ENCODE data around the gene HECTD4. TPM values are rescaled to one million over a fixed set of nuclear protein-coding genes. Genes with fewer than 3 reads are reported as not detected.

The HECTD4 gene
- polyA plus RNA-seq (2011; rRNA removed) (5.5 and 7.3 TPM in 2 replicates), polyA minus RNA-seq (2011; rRNA and poly(A)+ RNA removed) (20.2 and 24.9 TPM in 2 replicates)

- CTCF ChIA-PET = no interaction called here
- H3K27me3 ChIP-seq (ENCODE audit: control insufficient read depth, insufficient read depth, low read length) = no peaks in the 10 kb centered on the region
- peak within 1 kb of the TSS; percentile 50 for H3K4me3 ChIP-seq (ENCODE audit: low read depth, low read length)
- POLR2A ChIA-PET = no interaction called here
- DNase-seq (ENCODE audit: low read depth) = no peak
- no peaks in the 10 kb centered on the region for H3K36me3 ChIP-seq (ENCODE audit: control insufficient read depth, insufficient read depth, low read length)
- no peak for TF ChIP-seq CTCF (IDR thresholded peaks at IDR 0.05; ENCODE audit: insufficient read depth, low read depth, low read length)
Measured at GRCh38 chr12:112381883-112382796, at the start of gene HECTD4. Gene HECTD4, minus strand, starts transcription at chr12:112382431. Its CDS starts 303 bp downstream, at chr12:112382128.

GRCh38 chr12:112431965-112432364 lies 49.7 kb upstream of the HECTD4 start:
- ChIA-PET POLR2A (no interaction called here), CTCF (no interaction called here)
- Histone ChIP-seq H3K4me3 (ENCODE audit: low read depth, low read length) (no peak overlapping the region), H3K27me3 (ENCODE audit: control insufficient read depth, insufficient read depth, low read length) (no peaks in the 10 kb centered on the region), H3K36me3 (ENCODE audit: control insufficient read depth, insufficient read depth, low read length) (no peaks in the 10 kb centered on the region)
- no peak for TF ChIP-seq CTCF (IDR thresholded peaks at IDR 0.05; ENCODE audit: insufficient read depth, low read depth, low read length)
- no peak for DNase-seq (ENCODE audit: low read depth)

- CTCF ChIA-PET = no interaction called here
- no peak for TF ChIP-seq CTCF (IDR thresholded peaks at IDR 0.05; ENCODE audit: insufficient read depth, low read depth, low read length)
- POLR2A ChIA-PET = no interaction called here
- Histone ChIP-seq H3K36me3 (ENCODE audit: control insufficient read depth, insufficient read depth, low read length) (no peaks in the 10 kb centered on the region), H3K27me3 (ENCODE audit: control insufficient read depth, insufficient read depth, low read length) (no peaks in the 10 kb centered on the region), H3K4me3 (ENCODE audit: low read depth, low read length) (no peak overlapping the region)
- no peak for DNase-seq (ENCODE audit: low read depth)
Measured at GRCh38 chr12:112430929-112431328, 48.7 kb upstream of the HECTD4 start.

- H3K27me3 ChIP-seq (ENCODE audit: control insufficient read depth, insufficient read depth, low read length) = no peaks in the 10 kb centered on the region
- no peaks in the 10 kb centered on the region for H3K36me3 ChIP-seq (ENCODE audit: control insufficient read depth, insufficient read depth, low read length)
- ChIA-PET POLR2A (no interaction called here), CTCF (no interaction called here)
- DNase-seq (ENCODE audit: low read depth) = no peak
- TF ChIP-seq CTCF (IDR thresholded peaks at IDR 0.05; ENCODE audit: insufficient read depth, low read depth, low read length) = no peak
- H3K4me3 ChIP-seq (ENCODE audit: low read depth, low read length) = no peak overlapping the region
Measured at GRCh38 chr12:112427760-112428159, 45.5 kb upstream of the HECTD4 start.

GRCh38 chr12:112425582-112426382 lies 43.6 kb upstream of the HECTD4 start:
- H3K36me3 ChIP-seq (ENCODE audit: control insufficient read depth, insufficient read depth, low read length) = no peaks in the 10 kb centered on the region
- H3K4me3 ChIP-seq (ENCODE audit: low read depth, low read length) = no peak overlapping the region
- TF ChIP-seq CTCF (IDR thresholded peaks at IDR 0.05; ENCODE audit: insufficient read depth, low read depth, low read length) = no peak
- ChIA-PET POLR2A (no interaction called here), CTCF (no interaction called here)
- H3K27me3 ChIP-seq (ENCODE audit: control insufficient read depth, insufficient read depth, low read length) = no peaks in the 10 kb centered on the region
- DNase-seq (ENCODE audit: low read depth) = no peak
